Esophagus (tissue), 2 donors: ENCODE measurements around the gene KCNAB3. TPM values are rescaled to one million over a fixed set of nuclear protein-coding genes. Genes with fewer than 3 reads are reported as not detected.

ENCODE experiments used
- H3K27ac ChIP-seq, 2 donors: one replicate each; pipeline ENCODE4 v1.5.1; 2013; ENCODE audit warnings: low read depth in 2 of 2, mild to moderate bottlenecking in 2 of 2, inconsistent platforms in 1 of 2, low read length in 1 of 2, moderate library complexity in 1 of 2
- H3K27me3 ChIP-seq, 2 donors: one replicate each; pipeline ENCODE4 v1.6.1; 2013; ENCODE audit warnings: low read length in 2 of 2, control low read depth in 1 of 2, mild to moderate bottlenecking in 1 of 2; ENCODE audit not compliant: insufficient read depth in 2 of 2, control insufficient read depth in 1 of 2
- H3K36me3 ChIP-seq, 2 donors: one replicate each; pipeline ENCODE4 v1.6.1; 2013; ENCODE audit warnings: low read length in 1 of 2; ENCODE audit not compliant: control insufficient read depth in 2 of 2, insufficient read depth in 2 of 2
- H3K4me1 ChIP-seq, 2 donors: one replicate each; pipeline ENCODE4 v1.6.1; 2013; ENCODE audit warnings: low read length in 1 of 2; ENCODE audit not compliant: control insufficient read depth in 2 of 2, insufficient read depth in 2 of 2
- H3K4me3 ChIP-seq, 2 donors: one replicate each; pipeline ENCODE4 v1.5.1; 2013; ENCODE audit warnings: low read length in 2 of 2, mild to moderate bottlenecking in 2 of 2, low read depth in 1 of 2, moderate library complexity in 1 of 2
- H3K9me3 ChIP-seq, 2 donors: one replicate each; pipeline ENCODE4 v1.6.1; 2013; ENCODE audit warnings: mild to moderate bottlenecking in 2 of 2, low read depth in 1 of 2, low read length in 1 of 2, moderate library complexity in 1 of 2; ENCODE audit not compliant: control insufficient read depth in 2 of 2, insufficient read depth in 1 of 2
- WGBS, 2 donors: extraction: QIAGEN DNeasy Blood & Tissue Kit; methylation state at CpG; one replicate each; pipeline ENCODE4 v1.1.7; 2013; 5-methylcytosine and 5-hydroxymethylcytosine counted together
- polyA plus RNA-seq, 2 donors: library from polyadenylated mRNA; stranded (reverse); fragments of 200-250 nt; gene quantifications; one replicate each; pipeline ENCODE4 v1.2.3, GENCODE V29; 2013
- donor health status: healthy with polysubstance abuse.
- donor health status: Bipolar disorder and iron deficiency.

Gene KCNAB3
- 1 to 10 TPM; 1.3 to 2.3 TPM for polyA plus RNA-seq

DNA sequence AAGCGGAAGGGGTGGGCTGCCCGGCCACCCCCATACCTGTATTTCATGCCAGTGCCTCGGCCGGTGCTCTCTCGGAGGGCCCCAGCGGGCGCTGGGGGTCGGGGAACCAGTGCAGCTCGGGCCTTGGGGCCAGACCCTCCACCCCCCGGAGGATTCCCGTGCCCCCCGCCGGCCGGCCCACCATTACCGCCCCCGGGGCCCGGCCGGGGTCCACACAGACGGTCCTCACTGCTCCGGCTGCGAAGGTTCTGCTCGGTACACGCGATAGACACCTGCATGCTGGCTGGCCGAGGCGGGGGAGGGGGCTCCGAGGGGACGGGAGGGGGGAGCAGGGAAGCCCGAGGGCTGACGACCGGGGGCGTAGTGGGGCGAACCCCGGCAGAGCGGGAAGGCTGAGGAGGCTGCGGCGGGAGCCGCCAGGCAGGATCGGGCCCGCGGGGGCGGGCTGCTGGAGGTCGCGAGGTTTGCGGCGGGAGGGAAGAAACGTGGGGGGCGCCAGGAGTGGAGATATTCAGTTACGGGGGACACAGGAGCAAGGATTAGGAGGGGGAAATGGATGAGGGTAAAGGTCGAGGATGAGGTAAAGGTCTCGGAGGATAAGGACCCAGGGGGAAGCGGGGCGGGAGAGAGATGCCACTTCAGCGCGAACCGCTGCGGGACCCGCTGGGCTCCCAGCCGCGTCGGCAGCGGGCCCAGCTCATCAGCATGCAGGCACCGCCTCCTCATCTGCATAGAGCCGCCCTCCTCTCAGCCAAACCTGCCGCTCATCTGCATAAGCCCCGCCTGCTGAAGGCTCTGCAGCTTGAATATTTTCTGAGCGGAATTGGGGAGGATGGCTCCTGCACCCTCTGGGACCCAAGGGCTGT is at the start of gene KCNAB3:
Gene KCNAB3, minus strand, starts transcription at position 699 of the 866 bp plus-strand sequence. Its CDS starts 421 bp downstream, at position 278.
- H3K27me3 ChIP-seq, result no peaks in the 10 kb centered on the region
- no peaks in the 10 kb centered on the region for H3K9me3 ChIP-seq
- peaks cover 0 to 2% of the 10 kb centered on the region in 2 donors for H3K4me1 ChIP-seq
- H3K36me3 ChIP-seq, result no peaks in the 10 kb centered on the region
- no peak within 1 kb of the TSS for H3K4me3 ChIP-seq
- 35 to 52% methylated on average over 57 to 67 of the region's 67 CpGs for WGBS, 2 donors
- H3K27ac ChIP-seq, result no peak within 1 kb of the TSS

GRCh38 chr17:7977805-7978204 is 48.1 kb upstream of the KCNAB3 start:
- 79 to 81% methylated on average over 5 of the region's 5 CpGs for WGBS, 2 donors
- Histone ChIP-seq H3K4me1 (no peaks in the 10 kb centered on the region), H3K27me3 (no peaks in the 10 kb centered on the region), H3K27ac (no peak overlapping the region), H3K4me3 (no peak overlapping the region), H3K9me3 (peaks cover 0 to 2% of the 10 kb centered on the region in 2 donors), H3K36me3 (no peaks in the 10 kb centered on the region)

DNA sequence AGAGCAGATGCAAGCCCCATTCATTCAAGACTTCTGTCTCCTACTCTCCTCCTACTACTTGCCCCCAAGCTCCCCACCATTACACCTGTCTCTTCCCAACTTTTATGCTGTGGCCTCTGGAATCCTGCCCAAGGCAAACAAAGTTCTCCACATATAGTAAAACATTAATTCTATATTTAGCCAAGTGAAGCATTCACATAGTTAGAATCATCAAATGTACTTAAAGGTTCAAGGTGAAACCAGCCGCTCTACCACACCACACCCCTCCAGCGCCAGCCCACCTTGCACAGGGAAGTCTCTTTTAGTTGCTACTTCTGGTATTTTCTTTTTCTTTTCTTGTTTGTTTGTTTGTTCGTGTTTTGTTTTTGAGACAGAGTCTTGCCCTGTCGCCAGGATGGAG is 47.4 kb upstream of the KCNAB3 start:
- Histone ChIP-seq H3K27me3 (no peaks in the 10 kb centered on the region), H3K4me3 (no peak overlapping the region), H3K4me1 (no peaks in the 10 kb centered on the region), H3K9me3 (peaks cover 0 to 2% of the 10 kb centered on the region in 2 donors), H3K36me3 (no peaks in the 10 kb centered on the region), H3K27ac (no peak overlapping the region)
- 76 to 93% methylated on average over 4 of the region's 4 CpGs for WGBS, 2 donors

DNA sequence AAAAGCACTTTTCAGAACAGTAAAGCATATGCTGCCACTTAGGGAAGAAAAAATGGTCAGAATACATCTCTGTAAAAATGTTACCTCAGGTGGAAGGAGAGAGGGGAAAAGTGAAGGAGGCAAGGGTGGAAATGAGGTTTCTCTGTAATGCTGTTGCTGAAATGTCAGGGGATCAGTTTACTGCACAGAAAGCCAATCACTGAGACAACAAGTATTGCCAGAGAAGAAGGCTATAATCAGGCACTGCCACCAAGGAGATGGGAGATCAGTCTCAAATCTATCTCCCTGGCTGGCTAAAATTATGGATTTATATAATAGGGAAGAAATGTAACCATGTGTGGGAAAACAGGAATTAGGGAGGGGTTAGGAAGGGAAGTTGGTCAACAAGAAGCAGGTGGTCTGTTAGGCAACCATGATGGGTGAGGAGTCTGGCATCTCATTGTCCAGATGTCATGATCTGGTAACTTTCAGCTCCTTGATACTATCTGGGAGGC is 45.0 kb upstream of the KCNAB3 start:
- Histone ChIP-seq H3K4me1 (no peaks in the 10 kb centered on the region), H3K27ac (no peak overlapping the region), H3K9me3 (peaks cover 0 to 2% of the 10 kb centered on the region in 2 donors), H3K27me3 (no peaks in the 10 kb centered on the region), H3K36me3 (no peaks in the 10 kb centered on the region), H3K4me3 (no peak overlapping the region)

DNA sequence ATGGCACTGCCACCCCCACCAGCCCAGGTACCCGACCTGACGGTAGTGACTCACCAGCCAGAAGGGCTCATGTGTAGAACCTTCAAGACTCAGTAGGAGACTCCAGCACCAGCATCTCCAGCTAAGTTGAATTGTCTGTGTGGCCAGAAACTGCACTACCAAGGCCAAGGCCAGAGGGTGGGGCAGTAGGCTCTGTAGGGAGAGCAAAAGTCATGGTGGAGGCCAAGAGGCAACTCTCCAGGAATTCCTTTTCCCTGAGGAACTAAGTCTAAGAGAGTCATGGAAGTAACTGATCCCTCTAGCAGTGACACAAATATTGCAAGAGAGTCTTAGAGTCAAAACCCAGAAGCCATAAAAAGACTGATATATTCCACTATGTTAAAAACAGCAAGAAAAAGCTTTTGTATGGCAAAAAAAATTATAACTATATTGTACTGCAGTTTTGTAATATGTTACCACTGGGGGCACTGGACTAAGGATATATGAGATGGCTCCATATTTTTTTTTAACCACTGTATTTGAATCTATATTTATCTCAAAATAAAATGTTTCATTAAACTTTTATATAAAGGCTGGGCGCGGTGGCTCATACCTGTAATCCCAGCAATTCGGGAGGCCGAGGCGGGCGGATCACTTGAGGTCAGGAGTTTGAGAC is 42.6 kb upstream of the KCNAB3 start:
- Histone ChIP-seq H3K4me1 (no peaks in the 10 kb centered on the region), H3K9me3 (peaks cover 0 to 2% of the 10 kb centered on the region in 2 donors), H3K27me3 (no peaks in the 10 kb centered on the region), H3K36me3 (no peaks in the 10 kb centered on the region), H3K4me3 (no peak overlapping the region), H3K27ac (no peak overlapping the region)
- WGBS, 2 donors, result 90 to 93% methylated on average over 8 of the region's 8 CpGs

DNA sequence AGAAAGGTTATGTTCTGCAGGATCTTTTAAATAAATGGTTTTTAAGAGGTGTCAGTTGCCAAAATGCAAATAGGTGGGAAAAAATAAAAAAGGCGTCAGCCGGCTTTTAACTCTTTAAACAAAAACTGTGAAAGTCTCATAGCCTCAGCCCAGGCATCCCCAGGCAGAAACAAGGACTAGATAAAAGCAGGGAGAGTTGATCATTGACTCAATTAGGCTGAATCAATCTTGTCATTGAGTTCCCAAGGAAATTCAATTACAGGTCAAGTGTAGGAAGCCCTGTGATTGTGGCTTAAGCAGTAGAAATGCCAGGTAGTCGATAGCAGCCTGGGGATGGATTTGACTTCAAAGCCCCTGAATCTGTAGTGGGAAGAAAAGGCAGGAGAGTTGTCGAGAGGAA is 42.0 kb upstream of the KCNAB3 start:
- Histone ChIP-seq H3K9me3 (peaks cover 0 to 2% of the 10 kb centered on the region in 2 donors), H3K4me1 (no peaks in the 10 kb centered on the region), H3K27ac (no peak overlapping the region), H3K27me3 (no peaks in the 10 kb centered on the region), H3K36me3 (no peaks in the 10 kb centered on the region), H3K4me3 (no peak overlapping the region)
- 59 to 67% methylated on average over 4 of the region's 4 CpGs for WGBS, 2 donors

- no peaks in the 10 kb centered on the region for H3K4me1 ChIP-seq
- 90 to 94% methylated on average over 6 of the region's 6 CpGs for WGBS, 2 donors
Measured at GRCh38 chr17:7969433-7969832, 39.8 kb upstream of the KCNAB3 start.

GRCh38 chr17:7967751-7968150 is 38.1 kb upstream of the KCNAB3 start:
- Histone ChIP-seq H3K27ac (no peak overlapping the region), H3K4me1 (no peaks in the 10 kb centered on the region), H3K4me3 (no peak overlapping the region), H3K36me3 (no peaks in the 10 kb centered on the region), H3K27me3 (no peaks in the 10 kb centered on the region), H3K9me3 (no peaks in the 10 kb centered on the region)
- WGBS, 2 donors, result 56 to 65% methylated on average over 2 of the region's 2 CpGs

More at GRCh38 chr17:7969433-7969832, 39.8 kb upstream of the KCNAB3 start:
- no peak overlapping the region for H3K4me3 ChIP-seq
- no peaks in the 10 kb centered on the region for H3K36me3 ChIP-seq
- no peaks in the 10 kb centered on the region for H3K9me3 ChIP-seq
- H3K27me3 ChIP-seq, result no peaks in the 10 kb centered on the region
- H3K27ac ChIP-seq, result no peak overlapping the region

- no peaks in the 10 kb centered on the region for H3K4me1 ChIP-seq
- no peaks in the 10 kb centered on the region for H3K27me3 ChIP-seq
- no peaks in the 10 kb centered on the region for H3K9me3 ChIP-seq
- H3K27ac ChIP-seq, result no peak overlapping the region
- no peaks in the 10 kb centered on the region for H3K36me3 ChIP-seq
- H3K4me3 ChIP-seq, result no peak overlapping the region
- WGBS, 2 donors, result 46 to 47% methylated on average over 2 of the region's 2 CpGs
Measured at GRCh38 chr17:7961421-7961820, 31.8 kb upstream of the KCNAB3 start.
